ENCODE measurements around the gene CRAMP1.

CRAMP1 gene

DNA sequence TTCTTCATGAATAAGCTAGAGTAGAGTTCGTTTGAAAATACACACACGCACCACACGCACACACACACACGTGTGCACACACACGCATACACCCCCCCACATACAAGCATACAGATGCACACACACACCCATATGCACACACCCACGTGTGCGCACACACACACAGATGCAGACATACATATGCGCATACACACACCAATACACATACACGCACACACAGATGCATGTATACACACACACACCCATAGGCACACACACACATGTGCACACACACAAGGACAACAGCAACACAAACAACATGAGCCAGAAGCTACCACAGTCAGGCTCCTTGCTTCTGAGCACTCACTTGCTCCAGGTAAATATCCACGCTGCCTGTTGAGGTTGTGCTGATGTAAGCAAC lies 5.4 kb upstream of the CRAMP1 start:
- H3K36me3 Mint-ChIP-seq (ENCODE audit: insufficient read depth) = peaks cover 11% of the 10 kb centered on the region
- H3K27me3 Mint-ChIP-seq = no peaks in the 10 kb centered on the region
- no peak overlapping the region for H3K27ac Mint-ChIP-seq (ENCODE audit: low read depth)
- H3K9me3 Mint-ChIP-seq = no peaks in the 10 kb centered on the region
- H3K4me3 Mint-ChIP-seq = no peak overlapping the region
- ATAC-seq (replicated peaks; ENCODE audit: extremely low read depth, poor library complexity, severe bottlenecking) (no peak), DNase-seq (ENCODE audit: low spot score in 2 of 2) (no peak)
- peaks cover 8% of the 10 kb centered on the region for H3K4me1 Mint-ChIP-seq

DNA sequence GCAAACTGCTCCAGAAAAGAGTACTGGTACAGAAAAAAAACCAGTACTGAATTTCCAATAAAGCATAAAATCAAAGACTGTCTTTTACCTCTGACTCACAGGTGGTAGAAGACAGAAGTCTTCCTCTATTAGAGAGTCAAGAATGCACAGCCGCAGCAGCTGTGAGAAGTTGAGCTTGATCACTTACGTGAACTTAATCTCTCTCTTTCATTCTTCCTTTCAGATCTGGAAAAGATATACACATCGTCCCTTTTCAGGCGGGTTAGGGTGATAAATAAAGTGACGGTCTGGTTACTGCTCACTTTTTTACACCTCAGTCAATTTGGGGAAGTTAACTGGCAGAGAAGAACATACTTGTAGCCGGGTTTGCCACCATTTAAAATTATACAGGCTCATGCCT lies 4.2 kb upstream of the CRAMP1 start:
- Mint-ChIP-seq H3K36me3 (ENCODE audit: insufficient read depth) (peaks cover 14% of the 10 kb centered on the region), H3K4me1 (peaks cover 16% of the 10 kb centered on the region), H3K9me3 (no peaks in the 10 kb centered on the region), H3K4me3 (no peak overlapping the region), H3K27me3 (no peaks in the 10 kb centered on the region), H3K27ac (ENCODE audit: low read depth) (no peak overlapping the region)
- no peak for ATAC-seq (replicated peaks; ENCODE audit: extremely low read depth, poor library complexity, severe bottlenecking)
- no peak for DNase-seq (ENCODE audit: low spot score in 2 of 2)

- ATAC-seq (replicated peaks; ENCODE audit: extremely low read depth, poor library complexity, severe bottlenecking) (peak; percentile 37), DNase-seq (ENCODE audit: low spot score in 2 of 2) (peak; percentile 90)
- Mint-ChIP-seq H3K4me1 (peaks cover 27% of the 10 kb centered on the region), H3K27me3 (peaks cover 3% of the 10 kb centered on the region), H3K27ac (ENCODE audit: low read depth) (no peak overlapping the region), H3K4me3 (peak overlapping the region; percentile 60), H3K9me3 (no peaks in the 10 kb centered on the region), H3K36me3 (ENCODE audit: insufficient read depth) (peaks cover 19% of the 10 kb centered on the region)
Observed at GRCh38 chr16:1610071-1610898, 1.9 kb upstream of the CRAMP1 start.

- Mint-ChIP-seq H3K4me3 (peak overlapping the region; percentile 60), H3K27ac (ENCODE audit: low read depth) (no peak overlapping the region), H3K9me3 (no peaks in the 10 kb centered on the region), H3K27me3 (peaks cover 8% of the 10 kb centered on the region), H3K4me1 (peaks cover 30% of the 10 kb centered on the region), H3K36me3 (ENCODE audit: insufficient read depth) (peaks cover 21% of the 10 kb centered on the region)
- ATAC-seq (replicated peaks; ENCODE audit: extremely low read depth, poor library complexity, severe bottlenecking) (no peak), DNase-seq (ENCODE audit: low spot score in 2 of 2) (no peak)
Observed at GRCh38 chr16:1610899-1611632, 1.1 kb upstream of the CRAMP1 start.

DNA sequence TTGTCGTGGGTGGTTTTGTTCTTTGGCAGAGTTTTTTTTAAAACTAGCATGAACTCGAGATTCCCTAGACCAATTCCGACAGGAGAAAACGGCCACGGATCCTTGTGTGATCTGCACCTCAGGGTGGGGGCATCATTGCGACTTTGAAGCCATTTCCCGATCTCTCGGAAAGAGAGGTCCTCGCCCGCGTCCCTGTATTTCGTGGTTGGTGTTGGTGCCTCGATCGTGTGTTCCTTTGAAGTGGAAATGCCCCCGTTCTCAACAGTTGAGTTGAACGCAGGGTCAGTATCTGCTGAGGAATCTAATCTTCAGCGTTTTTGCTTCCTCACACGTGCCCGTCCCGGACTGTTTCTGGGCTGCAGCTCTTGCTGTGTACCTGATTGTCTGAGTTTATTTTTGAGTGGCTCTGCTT lies 1.1 kb downstream of the CRAMP1 start:
- H3K27me3 Mint-ChIP-seq = peaks cover 8% of the 10 kb centered on the region
- ATAC-seq (replicated peaks; ENCODE audit: extremely low read depth, poor library complexity, severe bottlenecking) (no peak), DNase-seq (ENCODE audit: low spot score in 2 of 2) (no peak)
- peaks cover 28% of the 10 kb centered on the region for H3K36me3 Mint-ChIP-seq (ENCODE audit: insufficient read depth)
- H3K4me3 Mint-ChIP-seq = peak overlapping the region; percentile 79
- H3K9me3 Mint-ChIP-seq = no peaks in the 10 kb centered on the region
- H3K27ac Mint-ChIP-seq (ENCODE audit: low read depth) = peak overlapping the region; percentile 6
- peaks cover 30% of the 10 kb centered on the region for H3K4me1 Mint-ChIP-seq

DNA sequence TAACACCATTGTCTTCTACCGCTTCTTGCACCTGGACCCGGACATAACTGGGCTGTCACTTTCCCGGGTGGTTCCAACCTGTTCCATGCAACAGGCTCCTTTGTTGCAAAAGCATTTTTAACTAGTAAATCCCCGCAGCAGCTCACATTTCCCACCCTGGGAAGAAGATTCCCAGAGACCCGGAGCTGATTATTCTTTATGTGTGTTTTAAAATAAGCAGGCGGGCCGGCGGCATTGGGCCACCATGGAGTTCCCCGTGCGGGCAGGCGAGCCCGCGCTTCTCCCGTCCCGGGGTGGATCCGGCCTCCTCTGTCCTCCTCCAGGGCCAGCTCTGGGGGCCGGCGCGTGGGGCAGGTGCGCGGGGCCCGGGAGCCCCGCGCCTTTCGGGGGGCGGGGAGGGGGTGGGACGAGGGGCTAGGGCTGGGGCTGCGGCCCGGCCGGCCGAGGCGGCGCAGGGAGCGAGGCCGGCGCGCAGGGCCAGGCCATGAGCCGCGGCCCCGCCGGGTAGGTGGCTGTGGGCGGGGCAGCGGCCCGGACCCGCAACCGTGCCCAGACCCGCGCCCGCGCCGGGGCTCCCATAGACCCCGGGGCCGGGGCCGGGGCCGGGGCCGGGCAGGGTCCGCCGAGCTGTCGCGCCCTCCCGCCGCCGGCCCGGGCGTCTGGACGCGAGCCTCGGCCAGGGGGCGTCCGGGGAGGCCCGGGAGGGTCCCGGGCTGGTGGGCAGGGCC lies 1.7 kb downstream of the CRAMP1 start:
- Mint-ChIP-seq H3K27me3 (peaks cover 8% of the 10 kb centered on the region), H3K27ac (ENCODE audit: low read depth) (no peak overlapping the region), H3K9me3 (no peaks in the 10 kb centered on the region), H3K4me1 (peaks cover 30% of the 10 kb centered on the region), H3K4me3 (peak overlapping the region; percentile 79), H3K36me3 (ENCODE audit: insufficient read depth) (peaks cover 28% of the 10 kb centered on the region)
- ATAC-seq (replicated peaks; ENCODE audit: extremely low read depth, poor library complexity, severe bottlenecking) (no peak), DNase-seq (ENCODE audit: low spot score in 2 of 2) (no peak)

DNA sequence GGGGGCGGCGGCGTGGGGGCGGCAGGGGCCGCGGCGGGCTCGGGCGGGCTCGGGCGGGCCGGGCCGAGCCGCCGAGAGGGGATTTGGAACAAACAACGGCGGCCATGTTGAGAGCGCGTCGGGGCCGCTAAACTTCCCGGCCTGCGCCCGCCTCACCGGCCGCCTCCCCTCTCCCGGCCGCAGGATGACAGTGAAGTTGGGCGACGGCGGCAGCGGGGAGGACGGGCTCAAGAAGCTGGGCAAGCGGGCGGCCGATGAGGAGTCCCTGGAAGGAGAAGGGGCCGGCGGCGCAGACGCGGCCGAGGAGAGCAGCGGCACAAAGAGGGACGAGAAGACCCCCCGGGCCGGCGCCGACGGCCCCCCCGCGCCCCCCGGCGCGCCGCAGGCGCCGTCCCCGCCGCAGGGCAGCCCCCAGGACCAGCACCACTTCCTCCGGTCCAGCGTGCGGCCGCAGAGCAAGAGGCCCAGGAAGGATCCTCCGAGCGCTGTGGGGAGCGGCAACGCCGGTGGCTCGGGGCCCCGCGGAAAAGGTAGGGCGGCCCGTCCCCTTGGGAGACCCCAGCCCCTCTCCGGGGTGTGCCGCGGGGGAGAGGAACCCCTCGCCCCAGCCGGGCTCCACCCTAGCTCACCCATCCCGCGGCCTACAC lies 2.4 kb downstream of the CRAMP1 start:
- ATAC-seq (replicated peaks; ENCODE audit: extremely low read depth, poor library complexity, severe bottlenecking) = no peak
- Mint-ChIP-seq H3K27ac (ENCODE audit: low read depth) (no peak overlapping the region), H3K4me1 (peaks cover 28% of the 10 kb centered on the region), H3K36me3 (ENCODE audit: insufficient read depth) (peaks cover 28% of the 10 kb centered on the region), H3K4me3 (peak overlapping the region; percentile 70), H3K9me3 (no peaks in the 10 kb centered on the region), H3K27me3 (peaks cover 8% of the 10 kb centered on the region)
- no peak for DNase-seq (ENCODE audit: low spot score in 2 of 2)

DNA sequence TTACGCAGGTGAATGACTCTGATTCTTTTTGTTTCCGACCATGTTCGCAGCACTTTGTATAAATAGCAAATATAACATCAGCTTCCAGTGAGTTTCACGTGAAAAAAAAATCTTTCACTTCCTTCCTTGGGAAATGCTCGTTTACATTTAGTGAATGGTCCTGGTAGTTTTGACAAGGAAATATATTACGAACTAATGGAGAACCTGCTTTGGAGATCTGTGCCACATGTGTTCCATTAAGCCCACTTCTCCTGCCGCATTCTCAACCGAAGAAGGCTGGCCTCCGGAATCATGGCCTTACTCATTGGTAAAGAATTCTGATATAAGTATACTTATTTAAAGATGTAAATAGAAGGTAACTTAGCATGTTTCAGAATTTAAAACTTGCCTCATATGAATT lies 3.6 kb downstream of the CRAMP1 start:
- Mint-ChIP-seq H3K4me1 (peaks cover 34% of the 10 kb centered on the region), H3K9me3 (no peaks in the 10 kb centered on the region), H3K36me3 (ENCODE audit: insufficient read depth) (peaks cover 25% of the 10 kb centered on the region), H3K4me3 (peak overlapping the region; percentile 61), H3K27ac (ENCODE audit: low read depth) (no peak overlapping the region), H3K27me3 (peaks cover 8% of the 10 kb centered on the region)
- DNase-seq (ENCODE audit: low spot score in 2 of 2) (no peak), ATAC-seq (replicated peaks; ENCODE audit: extremely low read depth, poor library complexity, severe bottlenecking) (no peak)

DNA sequence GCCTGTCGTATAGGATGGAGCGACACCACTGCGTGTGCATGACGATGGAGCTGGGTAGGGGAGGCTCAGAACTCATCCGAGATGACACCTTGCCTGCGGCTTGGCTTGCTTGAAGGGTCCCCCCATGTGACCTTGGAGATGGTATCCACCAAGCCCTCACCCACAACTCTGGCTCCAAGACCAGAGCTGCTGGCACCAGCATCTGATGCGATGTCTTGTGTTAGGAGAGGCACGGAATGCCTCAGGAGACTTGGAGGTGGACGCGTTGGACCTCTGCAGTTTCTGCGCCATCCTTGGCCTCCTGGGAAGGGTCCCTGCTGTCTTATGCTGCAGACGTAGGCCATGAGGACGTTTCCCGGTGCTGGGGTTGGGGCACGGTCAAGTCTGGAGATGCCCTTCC lies 7.8 kb downstream of the CRAMP1 start:
- no peak for ATAC-seq (replicated peaks; ENCODE audit: extremely low read depth, poor library complexity, severe bottlenecking)
- Mint-ChIP-seq H3K4me1 (peaks cover 29% of the 10 kb centered on the region), H3K9me3 (no peaks in the 10 kb centered on the region), H3K36me3 (ENCODE audit: insufficient read depth) (peaks cover 20% of the 10 kb centered on the region), H3K4me3 (no peak overlapping the region), H3K27me3 (peaks cover 8% of the 10 kb centered on the region), H3K27ac (ENCODE audit: low read depth) (no peak overlapping the region)
- no peak for DNase-seq (ENCODE audit: low spot score in 2 of 2)

- H3K36me3 Mint-ChIP-seq (ENCODE audit: insufficient read depth) = peaks cover 20% of the 10 kb centered on the region
- peaks cover 25% of the 10 kb centered on the region for H3K4me1 Mint-ChIP-seq
- H3K27me3 Mint-ChIP-seq = peaks cover 4% of the 10 kb centered on the region
- H3K27ac Mint-ChIP-seq (ENCODE audit: low read depth) = no peak overlapping the region
- H3K9me3 Mint-ChIP-seq = no peaks in the 10 kb centered on the region
- ATAC-seq (replicated peaks; ENCODE audit: extremely low read depth, poor library complexity, severe bottlenecking) (no peak), DNase-seq (ENCODE audit: low spot score in 2 of 2) (no peak)
- no peak overlapping the region for H3K4me3 Mint-ChIP-seq
Observed at GRCh38 chr16:1620391-1620790, 8.2 kb downstream of the CRAMP1 start.

DNA sequence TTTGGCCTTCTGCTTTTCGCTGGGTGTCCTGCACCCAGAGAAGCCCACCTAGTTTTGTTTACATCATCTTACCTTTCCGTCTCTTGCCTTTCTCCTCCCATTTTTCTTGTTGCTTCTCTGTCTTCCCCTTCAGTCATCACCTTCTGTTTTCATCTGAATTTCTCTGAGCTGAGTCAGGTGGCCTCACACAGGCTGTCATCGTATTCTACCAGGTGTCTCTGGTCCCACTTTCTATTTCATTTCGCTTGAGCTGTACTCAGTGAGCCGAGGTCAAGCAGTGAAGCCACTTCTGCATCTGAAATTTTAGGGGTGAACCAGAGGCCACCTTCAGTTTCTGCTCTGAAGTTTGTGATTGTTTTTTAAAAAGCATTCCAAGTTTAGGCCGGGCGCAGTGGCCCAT lies 9.7 kb downstream of the CRAMP1 start:
- Mint-ChIP-seq H3K9me3 (no peaks in the 10 kb centered on the region), H3K27ac (ENCODE audit: low read depth) (no peak overlapping the region), H3K27me3 (no peaks in the 10 kb centered on the region), H3K36me3 (ENCODE audit: insufficient read depth) (peaks cover 24% of the 10 kb centered on the region), H3K4me3 (no peak overlapping the region), H3K4me1 (peaks cover 23% of the 10 kb centered on the region)
- DNase-seq (ENCODE audit: low spot score in 2 of 2) (no peak), ATAC-seq (replicated peaks; ENCODE audit: extremely low read depth, poor library complexity, severe bottlenecking) (no peak)

GRCh38 chr16:1626327-1626726 lies 14.2 kb downstream of the CRAMP1 start:
- no peak overlapping the region for H3K27ac Mint-ChIP-seq (ENCODE audit: low read depth)
- no peak for ATAC-seq (replicated peaks; ENCODE audit: extremely low read depth, poor library complexity, severe bottlenecking)
- H3K27me3 Mint-ChIP-seq = no peaks in the 10 kb centered on the region
- H3K4me1 Mint-ChIP-seq = peaks cover 20% of the 10 kb centered on the region
- H3K9me3 Mint-ChIP-seq = no peaks in the 10 kb centered on the region
- DNase-seq (ENCODE audit: low spot score in 2 of 2) = no peak
- H3K36me3 Mint-ChIP-seq (ENCODE audit: insufficient read depth) = peaks cover 20% of the 10 kb centered on the region
- H3K4me3 Mint-ChIP-seq = no peak overlapping the region
